ENCODE data around the gene SLC35G4. TPM values are rescaled to one million over a fixed set of nuclear protein-coding genes. Genes with fewer than 3 reads are reported as not detected.
A peak's percentile ranks its signal among the peaks of the same experiment; 100 is the strongest.
"Not testable (repeated sequence)": the region's sequence is repeated elsewhere in the genome, so short reads cannot be mapped to it uniquely, and the experiment has no call there.

The SLC35G4 gene
- not detected for total RNA-seq

DNA sequence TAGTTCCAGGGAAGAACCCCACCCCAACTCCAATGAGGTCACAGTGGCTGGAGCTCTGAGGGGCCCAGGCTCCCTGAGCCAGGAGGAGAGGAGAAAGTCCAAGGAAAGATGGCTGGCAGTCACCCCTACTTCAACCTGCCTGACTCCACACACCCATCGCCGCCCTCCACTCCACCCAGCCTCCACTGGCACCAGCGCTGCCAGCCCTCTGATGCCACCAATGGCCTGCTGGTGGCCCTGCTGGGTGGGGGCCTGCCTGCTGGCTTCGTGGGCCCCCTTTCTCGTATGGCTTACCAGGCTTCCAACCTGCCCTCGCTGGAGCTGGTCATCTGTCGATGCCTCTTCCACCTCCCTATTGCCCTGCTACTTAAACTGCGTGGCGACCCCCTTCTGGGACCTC is at the start of gene SLC35G4:
SLC35G4 (plus strand) TSS at position 109 of the 400 bp plus-strand sequence; CDS start at position 109, 0 bp downstream.
- H3K27ac Mint-ChIP-seq; DNase-seq (ENCODE audit: low spot score in 2 of 2); ATAC-seq; H3K9me3 Mint-ChIP-seq; H3K36me3 Mint-ChIP-seq: not testable (repeated sequence)

DNA sequence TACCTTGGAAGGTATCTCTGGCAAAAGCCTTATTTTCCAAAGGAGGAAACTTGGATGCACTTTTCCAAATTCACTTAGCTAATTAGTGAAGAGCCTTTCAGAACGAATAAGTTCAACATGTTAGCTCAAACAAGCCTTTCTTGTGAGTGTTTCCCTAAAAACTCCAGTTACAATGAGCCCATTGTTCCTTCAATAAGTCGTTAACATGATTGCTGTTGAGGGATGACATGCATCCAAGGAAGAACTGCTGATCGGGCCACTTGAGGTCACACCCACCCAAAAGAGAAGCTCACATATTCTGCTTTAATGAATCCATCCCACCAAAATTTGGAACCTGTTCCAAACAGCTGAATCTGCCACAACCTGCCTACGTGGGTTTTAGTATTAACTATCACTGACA is 48.1 kb upstream of the SLC35G4 start:
- no peak overlapping the region for H3K27ac Mint-ChIP-seq
- H3K9me3 Mint-ChIP-seq: no peaks in the 10 kb centered on the region
- ATAC-seq (no peak), DNase-seq (ENCODE audit: low spot score in 2 of 2) (no peak)
- H3K36me3 Mint-ChIP-seq: no peaks in the 10 kb centered on the region

DNA sequence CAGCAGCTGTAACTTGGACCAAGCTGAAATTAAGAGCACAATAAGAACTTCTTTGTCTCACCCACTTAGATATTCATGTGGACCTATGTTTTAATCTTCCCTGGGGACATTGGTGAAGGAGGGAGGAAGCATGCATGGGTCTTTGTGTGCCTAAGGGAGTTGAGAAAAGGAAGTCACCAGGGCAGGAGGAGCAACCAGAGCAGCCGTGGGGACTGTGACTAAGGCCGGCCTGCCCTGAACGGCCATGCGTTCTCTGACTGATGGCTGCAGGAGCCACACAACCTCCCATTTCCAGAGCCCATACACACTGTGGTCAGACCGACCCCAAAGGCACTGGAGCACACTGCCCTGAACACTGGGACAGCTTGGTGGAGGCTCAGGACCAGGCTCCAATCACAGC is 43.7 kb upstream of the SLC35G4 start:
- DNase-seq (ENCODE audit: low spot score in 2 of 2) (no peak), ATAC-seq (no peak)
- Mint-ChIP-seq H3K36me3 (no peaks in the 10 kb centered on the region), H3K9me3 (no peaks in the 10 kb centered on the region), H3K27ac (no peak overlapping the region)

DNA sequence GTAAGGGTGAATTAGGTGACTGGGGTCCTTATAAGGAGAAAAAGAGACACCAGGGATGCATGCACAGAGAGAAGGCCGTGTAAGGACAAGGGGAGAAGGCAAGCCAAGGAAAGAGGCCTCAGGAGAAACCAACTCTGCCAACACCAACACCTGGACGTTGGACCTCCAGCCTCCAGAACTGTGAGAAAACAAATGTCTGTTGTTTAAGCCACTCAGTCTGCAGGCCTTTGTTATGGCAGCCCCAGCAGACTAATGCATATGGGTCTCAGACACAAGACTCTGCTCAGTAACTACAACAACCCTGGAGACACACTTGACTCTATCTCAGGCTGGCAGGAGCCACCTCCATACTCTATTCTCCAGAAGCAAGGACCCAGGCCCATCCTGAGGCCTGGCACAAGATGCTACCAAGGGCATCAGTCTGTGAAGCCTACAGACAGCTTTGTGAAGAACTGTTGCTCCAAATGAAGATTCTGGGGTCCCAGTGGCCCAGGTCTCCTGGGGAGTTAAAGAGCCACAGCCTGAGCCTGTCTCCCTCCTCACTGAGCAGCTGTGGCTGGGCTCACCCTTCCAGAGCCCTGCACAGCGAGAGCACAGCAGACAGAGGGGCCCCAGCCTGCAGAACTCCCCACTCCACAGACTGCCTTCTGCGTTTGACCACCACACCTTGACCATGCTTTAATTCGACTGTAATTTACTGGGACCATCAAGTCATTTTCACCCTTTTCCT is 43.0 kb upstream of the SLC35G4 start:
- Mint-ChIP-seq H3K27ac (no peak overlapping the region), H3K36me3 (no peaks in the 10 kb centered on the region), H3K9me3 (no peaks in the 10 kb centered on the region)
- DNase-seq (ENCODE audit: low spot score in 2 of 2): no peak
- ATAC-seq: no peak

DNA sequence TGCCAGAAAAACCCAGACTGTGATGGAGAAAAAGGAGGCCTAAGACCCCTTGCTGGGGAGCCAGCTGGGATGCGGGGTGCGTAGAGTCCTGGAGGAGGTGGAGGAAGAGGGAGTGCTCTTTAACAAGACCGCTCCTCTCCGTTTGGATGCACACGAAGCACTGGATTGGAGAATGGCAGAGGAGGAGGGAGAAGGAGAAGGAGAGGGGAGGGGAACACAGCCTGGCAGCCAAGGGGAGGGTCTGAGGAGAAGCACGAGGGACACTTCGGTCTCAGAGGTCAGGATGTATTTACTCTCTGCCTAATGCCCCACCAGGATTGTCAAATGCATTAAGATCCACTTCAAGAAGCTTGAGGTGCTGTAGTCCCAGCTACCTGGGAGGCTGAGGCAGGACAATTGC is 42.0 kb upstream of the SLC35G4 start:
- DNase-seq (ENCODE audit: low spot score in 2 of 2): no peak
- Mint-ChIP-seq H3K27ac (no peak overlapping the region), H3K9me3 (no peaks in the 10 kb centered on the region), H3K36me3 (no peaks in the 10 kb centered on the region)
- no peak for ATAC-seq

DNA sequence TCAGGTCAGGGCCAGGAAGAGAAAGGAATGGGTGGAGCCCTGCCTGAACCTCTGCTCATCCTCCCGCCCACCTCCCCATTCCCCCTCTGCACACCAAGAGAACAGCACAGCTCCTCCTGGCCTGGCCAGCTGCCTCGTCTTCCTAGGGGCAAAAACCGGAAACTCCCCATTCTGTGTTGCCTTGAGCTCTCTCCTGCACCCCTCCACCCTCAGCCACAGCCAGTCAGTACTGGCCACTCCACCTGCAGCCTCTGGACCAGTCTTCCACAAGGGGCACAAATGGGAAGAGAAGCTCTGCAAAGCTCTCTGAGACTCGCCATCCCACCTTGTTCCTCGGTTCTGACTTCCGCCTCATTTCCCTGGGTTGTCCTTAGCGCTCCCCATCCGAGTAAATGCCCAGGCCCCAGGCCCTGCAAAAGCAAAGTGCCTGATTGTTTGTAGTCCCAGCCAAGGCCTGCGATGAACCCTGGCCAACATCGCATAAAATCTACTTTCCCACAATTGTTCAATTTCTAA is 39.3 kb upstream of the SLC35G4 start:
- H3K36me3 Mint-ChIP-seq: no peaks in the 10 kb centered on the region
- no peaks in the 10 kb centered on the region for H3K9me3 Mint-ChIP-seq
- ATAC-seq (no peak), DNase-seq (ENCODE audit: low spot score in 2 of 2) (no peak)
- H3K27ac Mint-ChIP-seq: no peak overlapping the region

DNA sequence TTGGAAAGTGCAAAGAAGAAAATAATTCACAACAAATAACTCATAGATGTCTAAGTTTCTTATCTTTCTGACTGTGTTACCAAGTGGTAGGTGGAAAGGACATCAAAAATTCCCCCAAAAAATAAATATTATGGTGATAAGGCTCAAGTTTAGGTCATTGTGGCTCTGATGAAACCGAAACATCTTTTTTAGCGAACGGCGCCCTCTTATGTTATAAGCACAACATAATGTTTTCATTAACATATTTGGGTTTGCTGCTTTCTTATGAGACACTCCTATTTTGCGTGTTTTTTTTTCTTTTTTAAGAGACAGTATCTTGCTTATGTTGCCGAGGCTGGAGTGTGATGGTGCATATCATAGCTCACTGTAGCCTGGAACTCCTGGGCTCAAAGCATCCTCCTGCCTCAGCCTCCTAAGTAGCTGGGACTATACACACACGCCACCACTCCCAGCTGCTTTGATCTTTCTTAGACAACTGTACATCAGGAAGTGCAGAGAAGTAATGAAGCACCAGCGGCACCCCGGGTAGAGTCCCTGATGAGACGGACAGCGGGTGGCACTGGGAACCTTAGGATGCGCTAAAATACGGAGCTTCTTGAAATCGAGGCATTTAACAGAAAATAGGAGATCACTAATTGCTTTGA is 38.5 kb upstream of the SLC35G4 start:
- DNase-seq (ENCODE audit: low spot score in 2 of 2): no peak
- no peaks in the 10 kb centered on the region for H3K9me3 Mint-ChIP-seq
- no peaks in the 10 kb centered on the region for H3K36me3 Mint-ChIP-seq
- no peak overlapping the region for H3K27ac Mint-ChIP-seq
- ATAC-seq: no peak

DNA sequence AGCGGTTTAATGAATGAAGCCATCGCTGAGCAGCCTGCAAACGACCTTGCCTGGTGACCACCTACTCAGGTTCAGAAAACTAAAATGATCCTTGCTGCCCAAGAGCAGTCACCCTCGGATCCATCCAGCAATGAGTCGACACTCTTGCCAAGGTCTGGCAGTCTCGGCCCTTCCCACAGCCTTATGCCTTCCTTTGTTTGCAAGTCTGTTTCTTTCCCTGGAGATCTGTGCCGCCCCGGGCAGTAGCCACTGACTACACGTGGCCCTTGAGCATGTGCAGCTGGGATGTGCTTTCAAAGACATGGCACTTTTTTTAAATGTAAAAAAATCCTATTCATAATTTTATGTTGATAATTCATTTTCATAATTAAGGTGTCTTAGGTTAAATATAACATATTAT is 37.2 kb upstream of the SLC35G4 start:
- Mint-ChIP-seq H3K9me3 (no peaks in the 10 kb centered on the region), H3K36me3 (no peaks in the 10 kb centered on the region), H3K27ac (no peak overlapping the region)
- no peak for DNase-seq (ENCODE audit: low spot score in 2 of 2)
- ATAC-seq: no peak

DNA sequence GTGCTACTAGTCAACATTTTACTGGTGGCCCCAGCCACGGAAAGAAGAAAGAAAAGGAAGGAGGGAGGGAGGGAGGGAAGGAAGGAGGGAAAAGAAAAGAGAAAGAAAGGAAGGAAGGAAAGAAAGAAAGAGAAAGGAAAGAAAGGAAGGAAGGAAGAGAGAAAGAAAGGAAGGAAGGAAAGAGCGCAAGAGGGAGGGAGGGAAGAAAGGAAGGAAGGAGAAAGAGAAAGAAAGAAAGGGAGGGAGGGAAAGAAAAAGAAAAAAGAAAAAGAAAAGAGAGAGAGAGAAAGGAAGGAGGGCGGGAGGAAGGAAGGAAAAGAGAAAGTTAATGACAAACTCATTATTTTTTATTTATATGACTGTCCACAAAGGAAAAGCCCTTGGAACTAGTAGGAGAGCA is 34.9 kb upstream of the SLC35G4 start:
- Mint-ChIP-seq H3K27ac (no peak overlapping the region), H3K9me3 (no peaks in the 10 kb centered on the region), H3K36me3 (no peaks in the 10 kb centered on the region)
- DNase-seq (ENCODE audit: low spot score in 2 of 2) (no peak), ATAC-seq (no peak)

DNA sequence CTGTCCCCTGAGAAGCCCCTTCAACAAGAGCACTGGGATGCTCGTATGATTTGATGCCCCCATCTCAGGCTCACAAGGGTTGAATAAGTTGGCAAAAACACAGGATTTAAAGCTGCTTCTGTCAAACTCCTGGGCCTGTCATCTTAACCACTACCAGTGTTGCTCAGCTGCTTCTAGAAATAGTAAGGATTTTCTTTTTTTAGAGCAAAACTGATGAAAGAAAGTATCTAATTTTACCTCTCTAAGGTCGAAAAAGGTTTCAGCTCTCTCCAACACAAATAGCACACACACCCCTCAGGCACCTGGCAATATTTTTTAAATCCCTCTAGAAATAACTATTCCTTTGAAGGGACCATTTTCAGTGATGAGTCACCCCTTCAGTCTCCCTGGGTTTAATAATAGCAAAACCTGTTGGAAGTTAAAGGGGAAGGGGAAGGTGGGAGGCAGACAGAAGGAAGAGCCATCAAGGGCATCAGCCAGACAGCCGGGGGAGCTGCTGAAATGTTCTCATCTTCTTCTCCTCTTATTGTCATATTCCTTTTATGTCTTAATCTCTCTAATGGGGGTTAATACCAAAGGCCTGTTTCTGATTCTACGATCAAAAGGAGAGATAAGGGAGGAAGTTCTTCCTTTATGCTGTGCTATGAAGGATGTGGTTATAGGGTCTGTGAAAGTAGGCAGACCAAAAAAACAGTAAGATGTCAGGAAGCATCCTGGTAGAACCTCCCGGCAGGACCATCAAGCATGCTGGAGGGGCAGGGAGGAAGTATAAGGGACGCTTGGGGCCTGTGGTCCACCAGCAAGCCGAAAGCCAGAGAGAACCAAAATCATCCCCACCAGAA is 31.9 kb upstream of the SLC35G4 start:
- ATAC-seq (no peak), DNase-seq (ENCODE audit: low spot score in 2 of 2) (no peak)
- Mint-ChIP-seq H3K27ac (peak overlapping the region in 1 of 2 donors; percentile 50), H3K36me3 (no peaks in the 10 kb centered on the region), H3K9me3 (no peaks in the 10 kb centered on the region)

DNA sequence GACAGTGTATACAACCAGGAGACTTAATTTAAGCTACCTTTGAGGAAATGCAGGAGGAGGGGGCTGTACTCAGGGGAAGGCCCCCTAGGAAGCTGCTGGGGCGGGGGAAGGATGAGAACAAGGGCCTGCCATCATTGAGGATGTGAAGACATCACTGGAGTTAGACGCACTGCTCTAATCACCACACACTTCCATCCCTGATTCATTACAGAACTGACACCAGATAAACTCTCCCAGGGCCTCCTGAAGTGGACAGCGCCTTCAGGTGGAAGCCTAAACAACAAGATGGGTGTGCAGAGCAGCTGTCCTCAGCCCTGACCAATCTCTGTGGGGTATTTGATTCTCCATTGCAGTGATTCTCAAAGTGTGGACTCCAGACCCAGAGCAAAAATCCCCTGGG is 30.6 kb upstream of the SLC35G4 start:
- no peak overlapping the region for H3K27ac Mint-ChIP-seq
- H3K9me3 Mint-ChIP-seq: no peaks in the 10 kb centered on the region
- DNase-seq (ENCODE audit: low spot score in 2 of 2) (no peak), ATAC-seq (no peak)
- H3K36me3 Mint-ChIP-seq: no peaks in the 10 kb centered on the region

DNA sequence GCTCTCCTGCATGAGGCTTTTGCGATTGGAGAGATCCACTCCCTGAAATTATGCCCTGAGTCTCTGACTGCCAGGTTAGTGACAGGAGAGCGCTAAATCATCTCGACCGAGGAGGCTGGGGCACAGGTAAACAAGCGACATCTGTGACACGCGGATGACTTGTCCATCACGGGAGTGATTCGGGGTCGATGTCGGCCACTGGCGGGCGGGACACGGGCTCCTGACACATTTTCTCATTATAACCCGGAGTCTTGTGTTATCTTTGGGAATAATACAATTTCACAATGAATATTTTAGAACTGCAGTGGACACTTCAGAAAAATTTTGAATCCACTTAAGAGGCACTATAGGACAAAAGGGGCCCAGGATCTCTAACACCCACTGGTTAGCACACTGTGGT is 29.5 kb upstream of the SLC35G4 start:
- no peak for ATAC-seq
- Mint-ChIP-seq H3K9me3 (no peaks in the 10 kb centered on the region), H3K36me3 (no peaks in the 10 kb centered on the region), H3K27ac (no peak overlapping the region)
- DNase-seq (ENCODE audit: low spot score in 2 of 2): no peak

DNA sequence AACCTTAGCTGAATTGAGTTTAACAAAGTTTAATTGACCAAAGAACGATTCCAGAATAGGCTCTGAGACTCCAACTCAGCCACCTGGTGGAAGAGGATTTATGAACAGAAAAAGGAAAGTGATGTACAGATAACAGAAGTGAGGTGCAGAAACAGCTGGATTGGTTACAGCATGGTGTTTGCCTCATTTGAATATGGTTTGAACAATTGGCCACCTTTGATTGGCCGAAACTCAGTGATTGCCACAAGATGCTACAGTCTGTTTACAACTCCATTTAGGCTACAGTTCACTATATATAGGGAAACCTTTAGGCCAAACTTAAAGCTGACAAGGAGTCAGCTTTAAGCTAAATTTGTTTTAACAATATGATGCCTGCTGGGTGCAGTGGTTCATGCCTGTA is 28.1 kb upstream of the SLC35G4 start:
- DNase-seq (ENCODE audit: low spot score in 2 of 2): no peak
- Mint-ChIP-seq H3K9me3 (peaks cover 0 to 2% of the 10 kb centered on the region in 2 donors), H3K36me3 (no peaks in the 10 kb centered on the region), H3K27ac (no peak overlapping the region)
- ATAC-seq: no peak

DNA sequence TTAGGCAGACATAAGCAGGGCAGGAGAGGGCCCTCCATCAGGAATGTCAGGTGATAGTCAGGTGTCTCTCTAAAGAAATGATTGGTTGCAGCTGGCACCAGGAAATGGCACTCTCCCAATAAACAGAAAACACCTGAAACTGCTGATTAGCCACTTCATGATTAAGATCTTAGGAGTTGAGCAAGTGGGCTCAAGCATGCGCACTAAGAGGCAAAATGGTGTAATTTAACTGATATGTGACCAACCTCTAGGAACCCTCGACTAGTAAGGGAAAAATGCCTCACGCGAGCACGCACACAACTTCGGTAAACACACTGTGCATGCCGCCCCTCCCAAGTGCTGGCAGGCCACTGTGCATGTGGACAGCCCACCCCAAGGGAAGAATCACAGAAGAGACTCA is 23.8 kb upstream of the SLC35G4 start:
- DNase-seq (ENCODE audit: low spot score in 2 of 2) (no peak), ATAC-seq (no peak)
- H3K9me3 Mint-ChIP-seq: peaks cover 0 to 4% of the 10 kb centered on the region in 2 donors
- H3K36me3 Mint-ChIP-seq: no peaks in the 10 kb centered on the region
- no peak overlapping the region for H3K27ac Mint-ChIP-seq

DNA sequence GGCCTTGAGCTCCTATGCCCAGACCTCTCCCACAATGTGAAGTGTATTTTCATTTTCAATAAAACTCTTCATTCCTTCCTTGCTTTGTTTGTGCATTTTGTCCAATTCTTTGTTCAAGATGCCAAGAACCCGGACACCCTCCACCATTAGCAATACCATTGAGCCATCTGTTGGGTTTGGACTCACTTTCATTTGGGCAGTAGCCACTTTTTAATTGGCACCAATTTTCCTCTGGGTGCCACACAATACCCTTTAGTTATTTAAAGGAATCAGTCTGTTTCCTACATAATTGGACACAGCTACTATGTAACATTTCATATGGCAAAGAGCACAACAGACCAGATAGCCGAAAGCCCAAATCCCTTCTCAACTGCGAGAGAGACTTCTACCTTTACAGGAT is 22.5 kb upstream of the SLC35G4 start:
- Mint-ChIP-seq H3K27ac (no peak overlapping the region), H3K9me3 (peaks cover 0 to 4% of the 10 kb centered on the region in 2 donors), H3K36me3 (no peaks in the 10 kb centered on the region)
- DNase-seq (ENCODE audit: low spot score in 2 of 2) (no peak), ATAC-seq (no peak)

DNA sequence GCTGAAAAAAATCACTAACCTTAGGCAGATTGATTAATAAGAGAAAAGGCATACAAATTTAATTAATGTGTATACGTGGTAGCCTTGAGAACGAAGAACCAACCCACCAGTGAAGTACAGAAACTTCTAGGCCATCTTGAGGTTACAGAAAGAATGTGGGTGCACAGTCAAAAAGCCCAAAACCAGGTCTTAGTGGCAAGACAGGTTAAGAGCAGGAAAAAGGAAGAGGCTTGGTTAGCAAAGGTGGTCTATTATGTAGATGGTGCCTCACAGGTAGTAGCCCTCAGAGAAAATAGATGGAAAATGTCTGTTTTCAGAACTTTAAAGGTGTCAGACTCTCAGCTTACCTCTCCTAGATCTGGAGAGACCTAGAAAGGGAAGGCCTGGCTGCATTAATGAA is 22.0 kb upstream of the SLC35G4 start:
- Mint-ChIP-seq H3K27ac (no peak overlapping the region), H3K36me3 (no peaks in the 10 kb centered on the region), H3K9me3 (peaks cover 0 to 4% of the 10 kb centered on the region in 2 donors)
- ATAC-seq: peak in 1 of 2 donors; percentile 9
- no peak for DNase-seq (ENCODE audit: low spot score in 2 of 2)

DNA sequence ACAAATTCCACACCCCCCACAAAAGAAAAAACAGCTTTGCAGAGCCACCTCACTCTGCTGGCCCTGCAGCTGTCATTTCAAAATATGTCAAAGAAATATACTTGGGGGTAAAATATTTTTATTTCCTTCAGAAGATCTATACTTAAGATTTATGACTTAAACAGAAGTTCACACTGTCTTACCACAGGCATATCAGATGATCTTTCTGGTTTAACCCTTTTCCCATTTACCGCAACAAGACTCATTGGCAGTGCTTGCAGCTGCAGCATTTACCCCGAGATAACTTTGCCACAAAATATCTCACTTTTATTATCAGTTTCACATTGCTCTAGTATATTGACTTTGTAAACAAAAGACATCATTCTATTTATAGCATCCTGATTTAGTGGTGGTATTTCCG is 21.6 kb upstream of the SLC35G4 start:
- Mint-ChIP-seq H3K9me3 (peaks cover 0 to 4% of the 10 kb centered on the region in 2 donors), H3K36me3 (no peaks in the 10 kb centered on the region), H3K27ac (no peak overlapping the region)
- ATAC-seq (no peak), DNase-seq (ENCODE audit: low spot score in 2 of 2) (no peak)

Measured in activated naive CD4-positive, alpha-beta T cell treated with anti-CD3 and anti-CD28 coated beads, Interleukin-2, amount 50 U/mL, for 72 hours (primary cell).